ENCODE data around the gene SMARCA2. TPM values are rescaled to one million over a fixed set of nuclear protein-coding genes. Genes with fewer than 3 reads are reported as not detected.

Gene SMARCA2
- total RNA-seq, 2 donors from 2014 or later: 63.8 to 109 TPM

- TF ChIP-seq CTCF (IDR thresholded peaks at IDR 0.05): no peak
- no peak for DNase-seq (ENCODE audit: low spot score)
- Histone ChIP-seq H3K36me3 (no peaks in the 10 kb centered on the region), H3K4me3 (no peak overlapping the region), H3K4me1 (no peaks in the 10 kb centered on the region), H3K9me3 (no peaks in the 10 kb centered on the region), H3K27ac (no peak overlapping the region), H3K27me3 (no peaks in the 10 kb centered on the region)
Observed at GRCh38 chr9:1989500-1989899, 25.6 kb upstream of the SMARCA2 start.

GRCh38 chr9:1994180-1994579 lies 21.0 kb upstream of the SMARCA2 start:
- Histone ChIP-seq H3K36me3 (no peaks in the 10 kb centered on the region), H3K27ac (no peak overlapping the region), H3K4me3 (no peak overlapping the region), H3K4me1 (no peaks in the 10 kb centered on the region), H3K27me3 (no peaks in the 10 kb centered on the region), H3K9me3 (no peaks in the 10 kb centered on the region)
- DNase-seq (ENCODE audit: low spot score): no peak
- no peak for TF ChIP-seq CTCF (IDR thresholded peaks at IDR 0.05)

- TF ChIP-seq CTCF (IDR thresholded peaks at IDR 0.05): no peak
- DNase-seq (ENCODE audit: low spot score): no peak
- Histone ChIP-seq H3K9me3 (no peaks in the 10 kb centered on the region), H3K27ac (no peak overlapping the region), H3K36me3 (no peaks in the 10 kb centered on the region), H3K4me3 (no peak overlapping the region), H3K27me3 (no peaks in the 10 kb centered on the region), H3K4me1 (no peaks in the 10 kb centered on the region)
Observed at GRCh38 chr9:1995084-1995483, 20.1 kb upstream of the SMARCA2 start.

- no peak for TF ChIP-seq CTCF (IDR thresholded peaks at IDR 0.05)
- H3K9me3 ChIP-seq: no peaks in the 10 kb centered on the region
- H3K4me1 ChIP-seq: no peaks in the 10 kb centered on the region
- DNase-seq (ENCODE audit: low spot score): no peak
- no peaks in the 10 kb centered on the region for H3K27me3 ChIP-seq
- no peak overlapping the region for H3K4me3 ChIP-seq
- no peak overlapping the region for H3K27ac ChIP-seq
- no peaks in the 10 kb centered on the region for H3K36me3 ChIP-seq
Observed at GRCh38 chr9:1996156-1996555, 19.0 kb upstream of the SMARCA2 start.

- Histone ChIP-seq H3K9me3 (no peaks in the 10 kb centered on the region), H3K4me3 (no peak overlapping the region), H3K4me1 (no peaks in the 10 kb centered on the region), H3K27ac (no peak overlapping the region), H3K27me3 (no peaks in the 10 kb centered on the region), H3K36me3 (no peaks in the 10 kb centered on the region)
- no peak for TF ChIP-seq CTCF (IDR thresholded peaks at IDR 0.05)
- DNase-seq (ENCODE audit: low spot score): no peak
Observed at GRCh38 chr9:1997646-1998045, 17.5 kb upstream of the SMARCA2 start.

GRCh38 chr9:1998111-1998510 lies 17.0 kb upstream of the SMARCA2 start:
- TF ChIP-seq CTCF (IDR thresholded peaks at IDR 0.05): no peak
- DNase-seq (ENCODE audit: low spot score): no peak
- H3K4me1 ChIP-seq: no peaks in the 10 kb centered on the region
- H3K9me3 ChIP-seq: no peaks in the 10 kb centered on the region
- H3K27me3 ChIP-seq: no peaks in the 10 kb centered on the region
- H3K27ac ChIP-seq: no peak overlapping the region
- H3K36me3 ChIP-seq: no peaks in the 10 kb centered on the region
- no peak overlapping the region for H3K4me3 ChIP-seq

Data from right atrium auricular region (tissue), 2 donors.